HG02623 (cell line): ENCODE results near the gene LCP2.

Experiments used
- ATAC-seq: cut with Tn5 transposase; IDR thresholded peaks from one replicate; pipeline ENCODE4 v1.9.1; 2021; ENCODE audit warnings: moderate library complexity; ENCODE audit not compliant: unreplicated experiment

LCP2 gene

GRCh38 chr5:170316937-170317336 is 19.4 kb upstream of the LCP2 start:
- no peak for ATAC-seq

- ATAC-seq: no peak
Measured at GRCh38 chr5:170315154-170315553, 17.6 kb upstream of the LCP2 start.

- no peak for ATAC-seq
Measured at GRCh38 chr5:170314541-170315095, 17.0 kb upstream of the LCP2 start.

GRCh38 chr5:170313816-170314215 is 16.2 kb upstream of the LCP2 start:
- no peak for ATAC-seq

DNA sequence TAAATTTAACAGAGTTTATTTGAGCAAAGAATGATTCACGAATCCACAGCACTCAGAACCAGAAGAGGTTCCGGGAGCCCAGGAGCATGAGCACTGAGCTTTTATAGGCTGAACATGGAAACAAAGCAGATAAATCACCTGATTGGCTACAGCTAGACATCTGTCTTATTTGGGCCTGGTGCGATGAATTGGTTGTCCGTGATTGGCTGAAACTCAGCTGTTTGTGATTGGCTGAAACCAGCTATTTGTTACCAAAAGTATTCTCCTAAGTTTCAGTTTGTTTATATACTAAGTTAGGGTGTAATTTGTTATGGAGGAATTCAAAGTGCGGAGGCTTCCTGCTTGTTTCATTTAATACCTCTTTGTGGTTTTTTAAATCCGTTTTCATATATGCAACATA is 15.8 kb upstream of the LCP2 start:
- no peak for ATAC-seq

GRCh38 chr5:170312666-170313065 is 15.1 kb upstream of the LCP2 start:
- ATAC-seq: peak; percentile 66

- ATAC-seq: no peak
Measured at GRCh38 chr5:170312301-170312595, 14.7 kb upstream of the LCP2 start.

DNA sequence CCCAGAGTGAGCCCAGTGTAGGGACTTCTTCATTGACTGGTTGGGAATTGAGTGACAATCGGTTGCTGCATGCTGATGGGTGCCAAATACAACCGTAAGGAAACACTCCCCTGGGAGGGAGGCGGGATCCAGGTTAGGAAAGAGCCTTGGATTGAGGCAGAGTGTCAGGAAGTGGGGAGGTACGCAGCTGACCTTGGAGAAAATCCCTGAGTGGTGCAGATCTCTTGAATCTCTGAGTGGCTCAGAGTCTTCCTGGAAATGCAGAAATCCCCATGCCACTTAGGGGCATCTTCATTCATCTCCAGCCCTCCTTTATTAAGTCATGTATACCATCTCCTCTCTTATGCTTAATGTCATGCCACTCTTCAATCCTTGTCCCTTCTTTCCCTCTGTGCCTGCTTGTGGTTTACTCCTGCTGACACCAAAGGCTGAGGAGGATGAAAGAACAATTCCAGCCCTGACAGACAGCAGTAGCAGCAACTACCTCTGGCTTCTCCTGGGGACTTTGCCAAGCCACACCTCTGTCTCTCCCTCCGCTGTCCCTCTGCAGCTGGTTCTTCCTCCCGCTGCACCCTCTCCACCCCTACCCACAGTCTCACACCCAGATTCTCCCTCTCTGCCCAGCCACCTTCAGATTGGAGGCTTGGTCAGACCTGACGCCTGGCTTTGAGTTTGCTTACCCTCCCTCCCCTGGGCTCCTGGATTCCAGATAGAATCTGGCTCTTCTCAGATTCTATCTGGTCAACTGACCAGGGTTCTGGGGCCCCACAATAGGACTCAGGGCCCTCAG is 14.1 kb upstream of the LCP2 start:
- ATAC-seq: no peak

- no peak for ATAC-seq
Measured at GRCh38 chr5:170310256-170310926, 12.8 kb upstream of the LCP2 start.

DNA sequence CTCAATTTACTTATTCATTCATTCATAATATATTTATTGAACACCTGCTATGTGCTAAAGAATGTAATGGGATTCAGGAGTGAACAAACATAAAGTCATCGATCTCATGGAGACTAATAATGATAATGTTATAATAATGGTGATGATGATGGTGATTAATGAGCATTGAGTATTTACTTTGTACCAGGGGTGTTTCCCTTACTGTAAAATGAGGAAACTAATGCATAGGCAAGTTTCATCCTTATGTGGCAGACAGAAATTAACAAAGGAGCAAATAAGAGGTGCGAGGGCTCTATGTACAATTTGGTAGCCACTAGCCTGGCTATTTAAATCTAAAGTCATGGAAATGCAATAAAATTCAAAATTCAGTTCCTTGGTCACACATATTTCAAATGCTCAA is 11.1 kb upstream of the LCP2 start:
- ATAC-seq: no peak

- ATAC-seq: no peak
Measured at GRCh38 chr5:170307575-170308465, 10.2 kb upstream of the LCP2 start.

DNA sequence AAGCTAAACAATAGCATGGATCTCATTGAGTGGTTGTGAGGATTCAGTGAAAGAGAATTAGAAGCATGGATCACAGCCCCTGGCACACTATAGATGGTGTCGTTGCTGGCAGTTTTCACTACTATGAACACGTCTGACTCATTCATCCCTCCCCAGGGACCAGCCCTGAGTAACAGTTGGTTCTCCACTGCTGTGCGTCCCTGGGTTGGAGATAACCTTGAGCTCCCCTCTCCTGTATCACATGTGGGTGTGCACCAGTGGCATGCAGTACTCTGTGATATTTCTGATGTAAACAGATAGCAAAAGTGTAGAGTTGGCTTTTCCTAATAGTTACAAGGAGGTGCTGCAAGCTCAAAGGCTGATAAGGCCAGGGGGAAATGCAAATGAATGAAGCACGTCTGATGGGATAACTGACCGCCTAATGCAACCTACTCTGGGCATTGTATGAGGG is 8.8 kb upstream of the LCP2 start:
- no peak for ATAC-seq

DNA sequence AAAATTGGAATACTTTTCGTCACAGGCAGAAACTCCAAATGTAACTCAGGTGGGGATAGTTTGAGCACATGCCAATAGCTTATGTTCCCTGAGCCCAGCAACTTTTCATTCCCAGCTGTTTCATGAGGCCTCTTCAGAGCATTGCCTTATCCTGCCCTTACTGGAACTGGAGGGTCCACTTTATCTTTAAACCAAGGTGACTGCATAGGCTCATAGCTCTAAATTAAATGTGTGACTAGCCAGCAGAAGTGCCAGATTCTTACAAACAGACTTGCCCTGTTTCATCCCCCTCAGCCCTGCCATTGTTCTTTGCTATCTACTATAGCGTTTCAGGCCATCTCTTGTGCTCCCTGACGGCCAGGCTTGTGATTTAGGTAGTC is 8.1 kb upstream of the LCP2 start:
- ATAC-seq: no peak

GRCh38 chr5:170305016-170305645 is 7.6 kb upstream of the LCP2 start:
- ATAC-seq: no peak

DNA sequence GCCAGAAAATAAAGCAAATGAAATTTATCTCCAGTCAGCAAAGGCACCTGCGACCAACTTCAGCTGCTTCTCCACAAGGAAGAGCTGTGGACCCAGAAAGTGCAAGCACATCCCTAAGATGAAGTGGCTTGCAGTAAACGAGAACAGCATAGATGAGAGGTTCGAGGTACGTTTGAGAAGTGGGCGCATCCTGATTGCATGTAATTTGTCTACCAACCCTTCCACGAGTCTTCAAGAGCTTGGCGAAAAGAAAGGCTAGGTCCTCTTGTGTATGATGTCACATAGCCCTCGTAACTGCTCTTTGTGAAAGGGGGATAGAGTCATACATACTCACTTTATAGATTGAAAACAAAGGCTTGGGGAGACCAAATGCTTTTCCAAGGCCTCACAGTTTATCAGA is 6.0 kb upstream of the LCP2 start:
- no peak for ATAC-seq

GRCh38 chr5:170302653-170303501 is 5.3 kb upstream of the LCP2 start:
- peak; percentile 74 for ATAC-seq

DNA sequence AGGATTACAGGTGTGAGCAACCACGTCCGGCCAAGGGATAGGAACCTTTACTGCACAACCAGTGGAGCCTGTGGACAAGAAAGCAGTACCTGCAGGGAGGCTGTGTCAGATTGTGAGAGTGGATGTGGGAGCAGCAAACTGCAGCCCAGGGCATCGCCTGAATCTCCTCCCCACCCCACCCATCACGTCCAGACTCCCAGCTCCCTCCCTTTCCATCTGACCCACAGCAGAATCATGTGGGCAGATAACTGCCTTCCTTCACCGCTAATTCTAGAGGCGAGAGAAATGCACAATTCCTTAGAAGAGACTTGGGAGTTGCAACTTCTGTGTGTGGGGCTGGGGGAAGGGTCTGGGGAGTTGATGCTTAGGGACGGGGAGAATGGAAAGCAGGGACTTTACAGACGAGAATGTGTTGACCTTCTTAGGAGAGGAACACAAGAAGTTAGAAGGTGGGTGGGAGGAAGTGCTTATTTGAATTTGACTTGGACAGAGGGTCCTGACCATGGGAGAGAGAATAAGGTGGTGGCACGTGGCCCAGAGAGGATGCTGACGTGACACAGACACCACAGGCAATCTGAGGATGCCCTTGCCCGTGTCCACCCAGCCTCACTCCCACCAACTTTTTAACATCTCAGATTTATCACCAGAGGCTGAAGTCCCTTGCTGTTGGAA is 4.5 kb upstream of the LCP2 start:
- ATAC-seq: no peak

DNA sequence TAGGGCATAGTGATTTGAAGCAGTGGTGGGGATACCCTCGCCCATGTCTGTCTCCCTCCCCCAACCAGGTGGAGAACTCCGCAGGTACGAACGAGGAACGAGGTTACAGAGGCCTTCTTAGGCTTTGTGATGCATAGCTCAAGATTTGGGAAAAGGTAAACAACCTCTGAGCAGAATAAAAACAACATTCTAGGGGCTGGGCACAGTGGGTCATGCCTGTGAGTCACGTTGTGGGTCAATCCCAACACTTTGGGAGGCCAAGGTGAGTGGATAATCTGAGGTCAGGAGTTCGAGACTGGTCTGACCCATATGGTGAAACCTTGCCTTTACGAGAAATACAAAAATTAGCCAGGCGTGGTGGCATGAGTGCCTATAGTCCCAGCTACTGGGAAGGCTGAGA is 3.6 kb upstream of the LCP2 start:
- no peak for ATAC-seq

GRCh38 chr5:170300361-170301013 is 2.9 kb upstream of the LCP2 start:
- ATAC-seq: no peak
